NOMO-1 (cell line): Measurements from ENCODE around the gene TMEM212.
A peak's percentile ranks its signal among the peaks of the same experiment; 100 is the strongest.
"Not testable (repeated sequence)": the region's sequence is repeated elsewhere in the genome, so short reads cannot be mapped to it uniquely, and the experiment has no call there.

Source experiments
- DNase-seq, 2 experiments: peaks; one replicate each; lab custom pipeline; 2025; ENCODE audit not compliant: unreplicated experiment in 2 of 2; lab: John Stamatoyannopoulos, UW

The TMEM212 gene

GRCh38 chr3:171812811-171813210 lies 30.3 kb upstream of the TMEM212 start:
- DNase-seq = no peak

DNA sequence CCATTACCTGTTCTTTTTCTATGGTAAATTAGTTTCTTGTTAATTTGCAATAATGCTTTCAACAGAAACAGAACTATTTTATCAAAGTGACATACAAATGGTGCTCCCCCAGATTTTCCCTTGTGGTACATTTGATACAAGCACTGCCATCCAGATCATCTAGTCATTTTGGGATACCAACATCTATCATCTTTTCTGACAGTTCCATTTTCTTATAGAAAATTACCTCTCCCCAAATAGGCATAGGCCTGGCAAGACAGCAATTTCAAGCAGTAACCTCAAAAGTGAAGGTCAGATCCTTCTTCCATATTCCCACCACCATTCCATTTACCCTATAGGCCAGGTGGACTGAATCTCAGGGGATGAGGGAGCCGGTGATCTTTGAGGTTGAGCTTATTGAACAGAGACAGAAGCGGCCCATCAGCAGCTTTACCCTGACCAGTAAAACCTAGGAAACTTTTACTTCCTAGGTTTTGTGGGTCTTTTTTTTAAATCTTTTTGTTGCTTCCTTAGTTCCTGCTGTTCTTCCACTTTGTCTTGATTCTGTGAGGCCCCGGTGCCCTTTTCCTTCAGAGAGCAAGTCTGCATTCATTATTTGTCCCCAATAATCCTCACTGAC lies 29.8 kb upstream of the TMEM212 start:
- DNase-seq = no peak

DNA sequence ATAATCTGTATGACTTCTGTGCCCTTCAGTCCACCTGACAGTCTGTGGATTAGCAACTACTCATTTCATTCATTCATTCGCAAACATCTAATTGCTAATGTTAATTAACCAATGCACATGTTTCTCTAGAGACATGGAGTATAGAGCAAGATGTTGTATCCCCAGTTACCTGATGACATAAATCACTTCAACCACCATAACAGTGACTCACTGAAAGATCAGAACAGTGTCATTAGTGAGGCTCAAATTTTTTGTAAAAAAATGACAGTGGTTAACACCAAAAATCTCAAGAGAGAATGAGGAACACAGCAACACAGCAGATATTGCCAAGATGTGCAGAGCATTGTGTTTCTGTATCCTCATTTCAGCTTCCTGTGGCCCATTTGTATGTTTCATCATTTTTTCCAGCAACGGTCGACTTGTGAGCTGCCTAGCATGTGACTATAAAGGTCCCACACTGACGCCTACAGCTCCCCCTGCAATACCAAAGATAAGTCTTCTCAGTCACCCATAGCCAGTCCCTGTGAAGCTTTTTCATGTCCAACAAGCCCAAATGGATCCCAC lies 29.2 kb upstream of the TMEM212 start:
- DNase-seq = peak; percentile 97 to 100

DNA sequence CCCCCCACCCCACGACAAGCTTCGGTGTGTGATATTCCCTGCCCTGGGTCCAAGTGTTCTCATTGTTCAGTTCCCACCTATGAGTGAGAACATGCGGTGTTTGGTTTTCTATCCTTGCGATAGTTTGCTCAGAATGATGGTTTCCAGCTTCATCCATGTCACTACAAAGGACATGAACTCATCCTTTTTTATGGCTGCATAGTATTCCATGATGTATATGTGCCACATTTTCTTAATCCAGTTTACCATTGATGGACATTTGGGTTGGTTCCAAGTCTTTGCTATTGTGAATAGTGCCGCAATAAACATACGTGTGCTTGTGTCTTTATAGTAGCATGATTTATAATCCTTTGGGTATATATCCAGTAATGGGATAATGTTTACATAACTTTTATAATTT lies 28.5 kb upstream of the TMEM212 start:
- not testable (repeated sequence) for DNase-seq

GRCh38 chr3:171815973-171816595 lies 27.1 kb upstream of the TMEM212 start:
- no peak for DNase-seq

DNA sequence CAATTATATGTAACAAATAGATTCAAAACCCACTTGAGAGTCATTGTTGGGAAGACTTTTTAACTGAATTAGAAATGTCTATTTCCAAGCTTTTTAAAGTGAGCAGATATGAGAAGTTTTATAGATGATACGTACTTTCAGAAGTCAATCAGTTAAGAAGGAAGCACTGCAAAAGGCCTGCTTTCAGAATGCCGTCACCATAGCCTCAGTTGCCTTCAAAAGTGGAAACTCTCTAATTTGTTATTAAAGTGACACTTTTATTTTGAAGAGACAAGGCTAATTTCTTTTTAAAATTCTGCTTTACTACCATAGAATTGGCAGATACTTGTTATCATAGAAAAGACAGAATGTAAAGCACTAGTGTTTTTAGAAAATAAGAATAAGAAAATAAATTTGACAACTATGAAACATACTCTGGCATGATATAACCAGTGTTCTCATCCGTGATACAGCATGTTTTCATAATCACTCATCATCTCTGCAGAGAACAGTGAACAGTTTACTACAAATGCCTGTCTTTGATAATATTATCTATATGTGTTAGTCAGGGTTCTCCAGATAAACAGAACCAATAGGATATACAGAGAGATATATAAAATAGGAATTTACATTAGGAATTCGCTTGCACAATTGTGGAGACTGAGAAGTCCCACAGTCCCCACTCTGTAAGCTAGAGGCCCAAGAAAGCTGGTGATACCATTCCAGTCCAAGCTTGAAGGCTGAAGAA lies 25.9 kb upstream of the TMEM212 start:
- DNase-seq = no peak

GRCh38 chr3:171821044-171821443 lies 22.1 kb upstream of the TMEM212 start:
- DNase-seq = no peak

DNA sequence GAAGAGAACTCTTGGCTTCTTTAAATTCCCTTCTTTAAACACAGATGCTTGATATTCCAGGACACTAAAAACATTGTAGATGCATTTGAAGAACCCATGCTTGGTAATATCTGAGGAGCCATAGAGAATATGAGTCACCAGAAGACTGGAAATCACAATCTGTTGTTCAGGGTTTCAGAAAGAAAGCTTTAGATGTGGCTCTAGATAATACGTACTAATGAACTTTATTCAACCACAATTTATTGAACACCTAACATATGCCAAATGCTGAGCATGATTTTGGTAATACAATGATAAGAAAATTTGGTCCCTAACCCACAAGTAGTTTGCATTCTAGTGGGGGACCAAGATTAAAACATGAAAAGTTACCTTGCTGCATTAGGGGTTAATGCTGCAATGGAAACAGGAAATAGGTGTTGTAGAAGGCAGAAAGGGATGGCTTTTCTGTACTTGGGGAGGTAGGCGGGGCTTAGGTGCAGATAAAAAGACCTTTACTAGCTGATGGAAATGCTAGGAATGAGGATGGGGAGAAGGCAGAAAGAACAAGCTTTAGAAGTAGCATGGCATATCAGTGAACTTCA lies 21.3 kb upstream of the TMEM212 start:
- no peak for DNase-seq

DNA sequence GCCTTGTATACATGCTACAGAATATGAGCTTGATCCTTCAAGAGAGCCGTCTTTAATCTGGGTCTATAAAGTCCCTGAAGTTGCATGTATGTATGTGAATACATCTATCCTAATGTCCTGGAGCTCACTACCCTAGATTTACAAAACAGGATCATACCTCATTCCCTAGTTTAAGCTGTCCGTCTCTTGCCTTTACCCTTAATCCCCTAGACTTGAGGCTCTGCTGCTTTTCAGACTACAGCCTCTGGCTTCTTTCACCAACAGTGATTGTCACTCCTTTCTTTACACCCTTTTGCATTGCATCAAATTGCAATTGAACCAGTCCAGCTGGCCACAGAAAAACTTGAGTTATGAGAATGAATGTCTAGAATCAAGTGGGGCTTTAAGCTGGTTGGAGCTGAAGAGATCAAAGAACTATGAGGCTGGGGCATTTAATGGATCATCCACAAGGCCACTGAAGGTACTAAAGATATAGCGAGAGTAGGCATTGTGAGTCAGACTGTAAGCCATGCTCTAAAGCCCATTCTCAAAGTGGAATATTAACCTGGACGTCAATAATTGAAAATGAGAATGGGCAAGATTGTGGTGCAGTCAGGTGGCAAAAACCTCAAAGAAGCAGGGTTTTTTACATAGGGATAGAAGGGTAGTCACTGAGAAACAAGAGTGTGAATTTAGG lies 20.6 kb upstream of the TMEM212 start:
- DNase-seq = no peak

- peak; percentile 24 to 56 for DNase-seq
Observed at GRCh38 chr3:171824116-171824515, 19.0 kb upstream of the TMEM212 start.

DNA sequence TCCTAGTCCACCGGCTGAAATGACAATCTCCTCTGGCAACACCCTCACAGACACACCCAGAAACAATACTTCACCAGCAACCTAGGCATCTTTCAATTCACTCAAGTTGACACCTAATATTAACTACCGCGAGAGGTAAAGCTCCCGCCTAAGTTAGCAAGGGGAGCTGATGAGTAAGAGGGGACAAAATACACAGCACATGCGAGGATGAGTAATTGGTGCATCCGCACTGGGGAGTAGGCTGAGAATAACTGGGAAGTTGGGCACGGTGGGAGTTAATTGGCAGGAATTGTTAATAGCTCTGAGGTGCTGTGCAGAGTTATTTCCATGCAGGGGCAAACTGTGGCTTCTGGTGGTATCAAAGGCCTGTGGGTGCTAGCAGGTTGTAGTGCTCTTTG lies 18.3 kb upstream of the TMEM212 start:
- no peak for DNase-seq

- DNase-seq = peak in 1 of 2 experiments; percentile 41
Observed at GRCh38 chr3:171825222-171825828, 17.8 kb upstream of the TMEM212 start.

GRCh38 chr3:171827385-171827784 lies 15.8 kb upstream of the TMEM212 start:
- DNase-seq = no peak

GRCh38 chr3:171827836-171828458 lies 15.2 kb upstream of the TMEM212 start:
- DNase-seq = peak in 1 of 2 experiments; percentile 52

GRCh38 chr3:171828902-171829770 lies 14.0 kb upstream of the TMEM212 start:
- DNase-seq = peak; percentile 75 to 96

DNA sequence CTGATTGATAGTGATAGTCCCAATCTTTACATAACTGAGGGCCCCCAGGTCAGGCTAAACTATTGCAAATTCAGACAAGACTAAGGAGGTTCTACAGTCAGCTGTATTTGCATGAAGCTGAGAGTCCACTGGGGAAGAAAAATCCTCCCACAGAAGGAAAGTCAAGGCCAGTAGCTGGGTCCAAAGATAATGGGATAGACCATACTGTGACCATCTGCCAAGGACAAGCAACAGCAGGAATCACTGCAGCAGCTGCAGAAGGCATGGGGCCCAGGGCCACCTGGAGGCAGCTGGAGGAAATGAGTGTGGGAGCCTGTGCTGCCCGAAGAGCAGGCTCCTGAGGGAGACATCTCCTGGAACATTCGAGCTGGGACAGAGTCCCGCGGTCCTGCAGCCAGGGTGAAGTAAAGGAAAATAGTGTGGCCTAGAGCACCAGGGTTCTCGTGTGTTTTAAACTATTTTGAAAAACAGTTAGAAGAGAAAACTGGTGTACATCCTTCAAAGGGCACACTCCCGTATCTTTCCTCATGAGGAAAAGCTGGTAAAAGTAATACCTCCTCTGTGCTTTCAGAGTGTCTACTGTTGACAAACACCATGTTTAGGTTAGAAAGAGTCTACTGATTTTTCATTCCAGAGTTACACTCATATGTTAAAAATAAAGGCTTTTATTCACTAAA lies 13.2 kb upstream of the TMEM212 start:
- DNase-seq = peak; percentile 58 to 62

DNA sequence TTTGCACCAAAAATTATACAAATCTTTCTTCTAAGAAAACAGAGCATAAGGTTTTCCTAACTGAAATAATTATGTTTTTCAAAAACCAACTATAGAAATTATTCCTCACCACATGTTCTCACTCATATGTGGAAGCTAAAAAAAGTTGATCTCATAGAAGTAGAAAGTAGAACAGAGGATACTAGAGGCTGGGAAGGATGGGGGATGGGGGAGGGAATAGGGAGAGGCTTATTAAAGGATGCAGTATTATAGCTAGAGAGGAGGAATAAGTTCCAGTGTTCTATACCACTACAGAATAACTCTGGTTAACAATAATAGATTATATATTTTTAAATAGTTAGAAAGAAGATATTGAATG lies 12.7 kb upstream of the TMEM212 start:
- DNase-seq = no peak

DNA sequence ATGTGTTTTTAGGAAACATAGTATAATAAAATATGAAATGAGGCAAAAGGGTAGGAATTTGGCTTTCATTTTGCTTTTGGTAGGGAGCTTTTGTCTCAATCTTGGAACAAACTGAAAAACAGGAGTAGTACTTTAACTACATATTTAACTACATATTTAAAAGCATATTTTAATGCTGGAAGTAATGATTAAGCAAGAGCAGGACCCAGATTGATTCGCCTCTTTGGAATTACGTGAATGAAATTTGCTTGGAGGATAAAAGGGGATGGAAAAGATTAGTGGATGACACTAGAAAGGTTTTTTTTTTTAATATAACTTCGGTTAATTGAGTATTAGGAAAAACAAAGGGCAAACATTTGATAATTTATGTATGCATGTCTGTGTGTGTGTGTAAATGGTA lies 11.2 kb upstream of the TMEM212 start:
- no peak for DNase-seq

- DNase-seq = no peak
Observed at GRCh38 chr3:171832989-171833388, 10.2 kb upstream of the TMEM212 start.
